Measurements from ENCODE around the gene SCAMP4. TPM values are rescaled to one million over a fixed set of nuclear protein-coding genes. Genes with fewer than 3 reads are reported as not detected.

Gene SCAMP4
- total and polyA plus RNA-seq, 2 experiments from 2014 or later, result 39.4 to 106 TPM

DNA sequence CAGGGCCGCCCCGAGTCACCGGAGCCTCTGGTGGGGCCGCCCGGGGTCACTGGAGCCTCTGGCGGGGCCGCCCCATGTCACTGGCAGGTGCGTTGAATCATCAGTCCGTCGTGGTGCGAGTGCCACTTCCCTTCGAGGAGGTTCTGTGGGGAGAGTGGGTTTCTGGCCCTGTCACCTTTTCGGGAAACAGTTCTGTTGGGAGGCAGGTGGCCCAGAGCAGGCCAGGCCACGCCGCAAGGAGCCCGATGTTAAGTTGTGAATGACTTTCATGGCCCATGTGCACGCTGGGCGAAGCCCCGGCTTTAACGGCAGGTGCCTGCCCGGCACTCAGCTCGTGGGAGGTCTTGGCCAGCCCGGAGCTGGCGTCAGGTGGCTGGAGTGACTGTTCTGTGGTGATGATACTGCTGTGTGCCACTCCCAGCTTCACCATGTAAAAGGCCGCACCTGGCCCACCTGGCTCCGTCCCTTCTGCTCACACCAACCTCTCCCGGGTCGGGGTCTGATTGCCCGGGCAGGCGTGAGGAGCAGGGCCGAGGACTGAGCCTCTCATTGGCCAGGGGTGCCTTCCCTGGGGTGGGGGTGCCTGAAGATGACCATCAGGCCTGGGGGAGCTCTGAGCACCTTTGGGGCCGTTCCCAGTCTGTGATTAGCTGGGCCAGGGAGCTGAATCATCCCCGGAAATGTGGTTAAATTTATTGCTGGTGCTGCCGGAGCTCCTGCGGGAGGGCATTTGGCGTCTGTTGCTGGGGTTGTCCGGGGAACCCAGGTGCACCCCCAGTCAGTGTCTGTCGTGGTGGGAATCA is 65.0 kb downstream of the SCAMP4 start (continued):
- TF ChIP-seq, protein P1, sequence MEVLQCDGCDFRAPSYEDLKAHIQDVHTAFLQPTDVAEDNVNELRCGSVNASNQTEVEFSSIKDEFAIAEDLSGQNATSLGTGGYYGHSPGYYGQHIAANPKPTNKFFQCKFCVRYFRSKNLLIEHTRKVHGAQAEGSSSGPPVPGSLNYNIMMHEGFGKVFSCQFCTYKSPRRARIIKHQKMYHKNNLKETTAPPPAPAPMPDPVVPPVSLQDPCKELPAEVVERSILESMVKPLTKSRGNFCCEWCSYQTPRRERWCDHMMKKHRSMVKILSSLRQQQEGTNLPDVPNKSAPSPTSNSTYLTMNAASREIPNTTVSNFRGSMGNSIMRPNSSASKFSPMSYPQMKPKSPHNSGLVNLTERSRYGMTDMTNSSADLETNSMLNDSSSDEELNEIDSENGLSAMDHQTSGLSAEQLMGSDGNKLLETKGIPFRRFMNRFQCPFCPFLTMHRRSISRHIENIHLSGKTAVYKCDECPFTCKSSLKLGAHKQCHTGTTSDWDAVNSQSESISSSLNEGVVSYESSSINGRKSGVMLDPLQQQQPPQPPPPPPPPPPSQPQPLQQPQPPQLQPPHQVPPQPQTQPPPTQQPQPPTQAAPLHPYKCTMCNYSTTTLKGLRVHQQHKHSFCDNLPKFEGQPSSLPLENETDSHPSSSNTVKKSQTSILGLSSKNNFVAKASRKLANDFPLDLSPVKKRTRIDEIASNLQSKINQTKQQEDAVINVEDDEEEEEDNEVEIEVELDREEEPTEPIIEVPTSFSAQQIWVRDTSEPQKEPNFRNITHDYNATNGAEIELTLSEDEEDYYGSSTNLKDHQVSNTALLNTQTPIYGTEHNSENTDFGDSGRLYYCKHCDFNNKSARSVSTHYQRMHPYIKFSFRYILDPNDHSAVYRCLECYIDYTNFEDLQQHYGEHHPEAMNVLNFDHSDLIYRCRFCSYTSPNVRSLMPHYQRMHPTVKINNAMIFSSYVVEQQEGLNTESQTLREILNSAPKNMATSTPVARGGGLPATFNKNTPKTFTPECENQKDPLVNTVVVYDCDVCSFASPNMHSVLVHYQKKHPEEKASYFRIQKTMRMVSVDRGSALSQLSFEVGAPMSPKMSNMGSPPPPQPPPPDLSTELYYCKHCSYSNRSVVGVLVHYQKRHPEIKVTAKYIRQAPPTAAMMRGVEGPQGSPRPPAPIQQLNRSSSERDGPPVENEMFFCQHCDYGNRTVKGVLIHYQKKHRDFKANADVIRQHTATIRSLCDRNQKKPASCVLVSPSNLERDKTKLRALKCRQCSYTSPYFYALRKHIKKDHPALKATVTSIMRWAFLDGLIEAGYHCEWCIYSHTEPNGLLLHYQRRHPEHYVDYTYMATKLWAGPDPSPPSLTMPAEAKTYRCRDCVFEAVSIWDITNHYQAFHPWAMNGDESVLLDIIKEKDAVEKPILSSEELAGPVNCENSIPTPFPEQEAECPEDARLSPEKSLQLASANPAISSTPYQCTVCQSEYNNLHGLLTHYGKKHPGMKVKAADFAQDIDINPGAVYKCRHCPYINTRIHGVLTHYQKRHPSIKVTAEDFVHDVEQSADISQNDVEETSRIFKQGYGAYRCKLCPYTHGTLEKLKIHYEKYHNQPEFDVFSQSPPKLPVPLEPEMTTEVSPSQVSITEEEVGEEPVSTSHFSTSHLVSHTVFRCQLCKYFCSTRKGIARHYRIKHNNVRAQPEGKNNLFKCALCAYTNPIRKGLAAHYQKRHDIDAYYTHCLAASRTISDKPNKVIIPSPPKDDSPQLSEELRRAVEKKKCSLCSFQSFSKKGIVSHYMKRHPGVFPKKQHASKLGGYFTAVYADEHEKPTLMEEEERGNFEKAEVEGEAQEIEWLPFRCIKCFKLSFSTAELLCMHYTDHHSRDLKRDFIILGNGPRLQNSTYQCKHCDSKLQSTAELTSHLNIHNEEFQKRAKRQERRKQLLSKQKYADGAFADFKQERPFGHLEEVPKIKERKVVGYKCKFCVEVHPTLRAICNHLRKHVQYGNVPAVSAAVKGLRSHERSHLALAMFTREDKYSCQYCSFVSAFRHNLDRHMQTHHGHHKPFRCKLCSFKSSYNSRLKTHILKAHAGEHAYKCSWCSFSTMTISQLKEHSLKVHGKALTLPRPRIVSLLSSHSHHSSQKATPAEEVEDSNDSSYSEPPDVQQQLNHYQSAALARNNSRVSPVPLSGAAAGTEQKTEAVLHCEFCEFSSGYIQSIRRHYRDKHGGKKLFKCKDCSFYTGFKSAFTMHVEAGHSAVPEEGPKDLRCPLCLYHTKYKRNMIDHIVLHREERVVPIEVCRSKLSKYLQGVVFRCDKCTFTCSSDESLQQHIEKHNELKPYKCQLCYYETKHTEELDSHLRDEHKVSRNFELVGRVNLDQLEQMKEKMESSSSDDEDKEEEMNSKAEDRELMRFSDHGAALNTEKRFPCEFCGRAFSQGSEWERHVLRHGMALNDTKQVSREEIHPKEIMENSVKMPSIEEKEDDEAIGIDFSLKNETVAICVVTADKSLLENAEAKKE (CRISPR knock-in tag; IDR thresholded peaks at IDR 0.05), result no peak
- TF ChIP-seq, protein P2, sequence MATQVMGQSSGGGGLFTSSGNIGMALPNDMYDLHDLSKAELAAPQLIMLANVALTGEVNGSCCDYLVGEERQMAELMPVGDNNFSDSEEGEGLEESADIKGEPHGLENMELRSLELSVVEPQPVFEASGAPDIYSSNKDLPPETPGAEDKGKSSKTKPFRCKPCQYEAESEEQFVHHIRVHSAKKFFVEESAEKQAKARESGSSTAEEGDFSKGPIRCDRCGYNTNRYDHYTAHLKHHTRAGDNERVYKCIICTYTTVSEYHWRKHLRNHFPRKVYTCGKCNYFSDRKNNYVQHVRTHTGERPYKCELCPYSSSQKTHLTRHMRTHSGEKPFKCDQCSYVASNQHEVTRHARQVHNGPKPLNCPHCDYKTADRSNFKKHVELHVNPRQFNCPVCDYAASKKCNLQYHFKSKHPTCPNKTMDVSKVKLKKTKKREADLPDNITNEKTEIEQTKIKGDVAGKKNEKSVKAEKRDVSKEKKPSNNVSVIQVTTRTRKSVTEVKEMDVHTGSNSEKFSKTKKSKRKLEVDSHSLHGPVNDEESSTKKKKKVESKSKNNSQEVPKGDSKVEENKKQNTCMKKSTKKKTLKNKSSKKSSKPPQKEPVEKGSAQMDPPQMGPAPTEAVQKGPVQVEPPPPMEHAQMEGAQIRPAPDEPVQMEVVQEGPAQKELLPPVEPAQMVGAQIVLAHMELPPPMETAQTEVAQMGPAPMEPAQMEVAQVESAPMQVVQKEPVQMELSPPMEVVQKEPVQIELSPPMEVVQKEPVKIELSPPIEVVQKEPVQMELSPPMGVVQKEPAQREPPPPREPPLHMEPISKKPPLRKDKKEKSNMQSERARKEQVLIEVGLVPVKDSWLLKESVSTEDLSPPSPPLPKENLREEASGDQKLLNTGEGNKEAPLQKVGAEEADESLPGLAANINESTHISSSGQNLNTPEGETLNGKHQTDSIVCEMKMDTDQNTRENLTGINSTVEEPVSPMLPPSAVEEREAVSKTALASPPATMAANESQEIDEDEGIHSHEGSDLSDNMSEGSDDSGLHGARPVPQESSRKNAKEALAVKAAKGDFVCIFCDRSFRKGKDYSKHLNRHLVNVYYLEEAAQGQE (IDR thresholded peaks at IDR 0.05; ENCODE audit: unreplicated experiment), result no peak
- TF ChIP-seq EZH2 (IDR thresholded peaks at IDR 0.05; ENCODE audit: low read depth, unreplicated experiment), result no peak
- no peak for TF ChIP-seq ZNF114 (CRISPR knock-in tag; IDR thresholded peaks at IDR 0.05)

Measured in GM23338 (cell line).